ENCODE data around the gene PARP8. TPM values are rescaled to one million over a fixed set of nuclear protein-coding genes. Genes with fewer than 3 reads are reported as not detected.

The PARP8 gene
- total RNA-seq, 3 donors from 2014 or later (not counting 1 experiment from before 2014, with no cell fraction given): 359 to 395 (median 372) TPM

- peaks cover 89% of the 10 kb centered on the region for H3K36me3 ChIP-seq (ENCODE audit: control insufficient read depth, insufficient read depth, low read length)
- H3K27ac Mint-ChIP-seq: peak overlapping the region in 1 of 2 donors; percentile 32
- no peak overlapping the region for H3K27ac ChIP-seq (ENCODE audit: low read length)
- no peaks in the 10 kb centered on the region for H3K9me3 ChIP-seq (ENCODE audit: control insufficient read depth, insufficient read depth, low read length)
- WGBS (ENCODE audit: insufficient coverage): 95% methylated on average over 6 of the region's 6 CpGs
- H3K4me3 Mint-ChIP-seq: no peak overlapping the region
- no peaks in the 10 kb centered on the region for H3K4me1 ChIP-seq (ENCODE audit: control insufficient read depth, insufficient read depth, low read length)
- intact Hi-C loops (cut with micrococcal nuclease): no loop called here
- no peaks in the 10 kb centered on the region for H3K9me3 Mint-ChIP-seq
- TF ChIP-seq, protein P1, sequence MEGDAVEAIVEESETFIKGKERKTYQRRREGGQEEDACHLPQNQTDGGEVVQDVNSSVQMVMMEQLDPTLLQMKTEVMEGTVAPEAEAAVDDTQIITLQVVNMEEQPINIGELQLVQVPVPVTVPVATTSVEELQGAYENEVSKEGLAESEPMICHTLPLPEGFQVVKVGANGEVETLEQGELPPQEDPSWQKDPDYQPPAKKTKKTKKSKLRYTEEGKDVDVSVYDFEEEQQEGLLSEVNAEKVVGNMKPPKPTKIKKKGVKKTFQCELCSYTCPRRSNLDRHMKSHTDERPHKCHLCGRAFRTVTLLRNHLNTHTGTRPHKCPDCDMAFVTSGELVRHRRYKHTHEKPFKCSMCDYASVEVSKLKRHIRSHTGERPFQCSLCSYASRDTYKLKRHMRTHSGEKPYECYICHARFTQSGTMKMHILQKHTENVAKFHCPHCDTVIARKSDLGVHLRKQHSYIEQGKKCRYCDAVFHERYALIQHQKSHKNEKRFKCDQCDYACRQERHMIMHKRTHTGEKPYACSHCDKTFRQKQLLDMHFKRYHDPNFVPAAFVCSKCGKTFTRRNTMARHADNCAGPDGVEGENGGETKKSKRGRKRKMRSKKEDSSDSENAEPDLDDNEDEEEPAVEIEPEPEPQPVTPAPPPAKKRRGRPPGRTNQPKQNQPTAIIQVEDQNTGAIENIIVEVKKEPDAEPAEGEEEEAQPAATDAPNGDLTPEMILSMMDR (IDR thresholded peaks at IDR 0.05): no peak
- no peak for ATAC-seq
- H3K27me3 Mint-ChIP-seq (ENCODE audit: low read depth in 2 of 2): no peaks in the 10 kb centered on the region
- no peak overlapping the region for H3K4me3 ChIP-seq (ENCODE audit: low read length)
- peaks cover 44 to 50% of the 10 kb centered on the region in 2 donors for H3K4me1 Mint-ChIP-seq
- H3K27me3 ChIP-seq (ENCODE audit: control insufficient read depth, insufficient read depth, low read length): no peaks in the 10 kb centered on the region
- DNase-seq: no peak
- peaks cover 41% of the 10 kb centered on the region for H3K36me3 Mint-ChIP-seq
Observed at GRCh38 chr5:50823568-50823967, 157.1 kb downstream of the PARP8 start.

GRCh38 chr5:50824109-50824508 lies 157.7 kb downstream of the PARP8 start:
- DNase-seq (no peak), ATAC-seq (no peak)
- TF ChIP-seq, protein P1 (IDR thresholded peaks at IDR 0.05): no peak
- peak overlapping the region; percentile 32 to 50 for H3K27ac Mint-ChIP-seq
- intact Hi-C loops (cut with micrococcal nuclease): no loop called here
- peaks cover 90% of the 10 kb centered on the region for H3K36me3 ChIP-seq (ENCODE audit: control insufficient read depth, insufficient read depth, low read length)
- H3K4me1 Mint-ChIP-seq: peaks cover 49 to 51% of the 10 kb centered on the region in 2 donors
- 100% methylated on average over 2 of the region's 2 CpGs for WGBS (ENCODE audit: insufficient coverage)
- peaks cover 46% of the 10 kb centered on the region for H3K36me3 Mint-ChIP-seq
- H3K4me1 ChIP-seq (ENCODE audit: control insufficient read depth, insufficient read depth, low read length): no peaks in the 10 kb centered on the region
- no peaks in the 10 kb centered on the region for H3K9me3 ChIP-seq (ENCODE audit: control insufficient read depth, insufficient read depth, low read length)
- H3K27ac ChIP-seq (ENCODE audit: low read length): no peak overlapping the region
- no peaks in the 10 kb centered on the region for H3K9me3 Mint-ChIP-seq
- H3K27me3 Mint-ChIP-seq (ENCODE audit: low read depth in 2 of 2): no peaks in the 10 kb centered on the region
- no peak overlapping the region for H3K4me3 ChIP-seq (ENCODE audit: low read length)
- no peak overlapping the region for H3K4me3 Mint-ChIP-seq
- no peaks in the 10 kb centered on the region for H3K27me3 ChIP-seq (ENCODE audit: control insufficient read depth, insufficient read depth, low read length)

GRCh38 chr5:50827516-50828247 lies 161.2 kb downstream of the PARP8 start:
- no peak for DNase-seq
- intact Hi-C loops (cut with micrococcal nuclease): no loop called here
- peaks cover 30 to 31% of the 10 kb centered on the region in 2 donors for H3K4me1 Mint-ChIP-seq
- Histone ChIP-seq H3K4me1 (ENCODE audit: control insufficient read depth, insufficient read depth, low read length) (no peaks in the 10 kb centered on the region), H3K36me3 (ENCODE audit: control insufficient read depth, insufficient read depth, low read length) (peaks cover 88% of the 10 kb centered on the region), H3K27me3 (ENCODE audit: control insufficient read depth, insufficient read depth, low read length) (no peaks in the 10 kb centered on the region), H3K9me3 (ENCODE audit: control insufficient read depth, insufficient read depth, low read length) (no peaks in the 10 kb centered on the region), H3K27ac (ENCODE audit: low read length) (no peak overlapping the region), H3K4me3 (ENCODE audit: low read length) (no peak overlapping the region)
- H3K27me3 Mint-ChIP-seq (ENCODE audit: low read depth in 2 of 2): no peaks in the 10 kb centered on the region
- no CpG with 5 or more reads among the region's 1 CpG for WGBS (ENCODE audit: insufficient coverage)
- H3K4me3 Mint-ChIP-seq: no peak overlapping the region
- no peaks in the 10 kb centered on the region for H3K9me3 Mint-ChIP-seq
- ATAC-seq: no peak
- peak overlapping the region; percentile 33 to 67 for H3K27ac Mint-ChIP-seq
- TF ChIP-seq, protein P1 (IDR thresholded peaks at IDR 0.05): no peak
- H3K36me3 Mint-ChIP-seq: peaks cover 31% of the 10 kb centered on the region

DNA sequence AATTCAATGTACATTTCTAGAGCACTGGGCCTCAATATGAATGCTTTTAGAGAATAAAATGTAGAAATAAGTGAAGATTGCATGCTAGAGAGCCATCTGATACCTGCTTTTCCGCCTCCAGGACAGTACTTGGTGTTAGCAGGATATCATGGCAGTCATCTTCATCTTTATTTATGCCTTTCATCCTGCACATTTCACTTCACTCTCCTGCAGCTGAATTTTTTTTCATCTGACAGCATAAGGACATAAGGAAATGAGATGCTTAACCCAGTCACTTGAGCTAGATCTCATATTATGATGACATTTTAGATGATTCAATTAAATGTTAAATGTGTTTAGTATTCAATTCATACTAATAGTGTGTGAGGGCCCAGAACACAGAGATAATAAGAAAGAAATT lies 162.6 kb downstream of the PARP8 start:
- peak overlapping the region; percentile 62 to 67 for H3K27ac Mint-ChIP-seq
- TF ChIP-seq, protein P1 (IDR thresholded peaks at IDR 0.05): no peak
- 100% methylated on average over 1 of the region's 1 CpG for WGBS (ENCODE audit: insufficient coverage)
- H3K36me3 ChIP-seq (ENCODE audit: control insufficient read depth, insufficient read depth, low read length): peaks cover 86% of the 10 kb centered on the region
- no peaks in the 10 kb centered on the region for H3K9me3 ChIP-seq (ENCODE audit: control insufficient read depth, insufficient read depth, low read length)
- intact Hi-C loops (cut with micrococcal nuclease): no loop called here
- no peak overlapping the region for H3K27ac ChIP-seq (ENCODE audit: low read length)
- DNase-seq (no peak), ATAC-seq (no peak)
- H3K4me1 ChIP-seq (ENCODE audit: control insufficient read depth, insufficient read depth, low read length): no peaks in the 10 kb centered on the region
- no peak overlapping the region for H3K4me3 Mint-ChIP-seq
- no peaks in the 10 kb centered on the region for H3K9me3 Mint-ChIP-seq
- H3K27me3 ChIP-seq (ENCODE audit: control insufficient read depth, insufficient read depth, low read length): no peaks in the 10 kb centered on the region
- no peak overlapping the region for H3K4me3 ChIP-seq (ENCODE audit: low read length)
- H3K27me3 Mint-ChIP-seq (ENCODE audit: low read depth in 2 of 2): no peaks in the 10 kb centered on the region
- peaks cover 22 to 29% of the 10 kb centered on the region in 2 donors for H3K4me1 Mint-ChIP-seq
- H3K36me3 Mint-ChIP-seq: peaks cover 22% of the 10 kb centered on the region

Data from natural killer cell (primary cell).